OCI-LY1 (cell line): ENCODE data around the gene OFD1.

Source experiments
- EZH2 ChIP-seq: fragments of 200-600 bp; sonication (generic), shearing (Covaris generic); IDR thresholded peaks from 2 replicates; pipeline ENCODE4 v1.8.0; 2017; ENCODE audit warnings: borderline replicate concordance, mixed run types, mild to moderate bottlenecking, antibody characterized with exemption, low read length, moderate library complexity, mixed read lengths
- TF ChIP-seq, protein P1 (sequence below): fragments of 200-600 bp; sonication (generic), shearing (Covaris generic); IDR thresholded peaks from 2 replicates; pipeline ENCODE4 v1.5.1; 2017; ENCODE audit warnings: mild to moderate bottlenecking, antibody characterized with exemption, low read length, moderate library complexity, mixed read lengths

DNA sequence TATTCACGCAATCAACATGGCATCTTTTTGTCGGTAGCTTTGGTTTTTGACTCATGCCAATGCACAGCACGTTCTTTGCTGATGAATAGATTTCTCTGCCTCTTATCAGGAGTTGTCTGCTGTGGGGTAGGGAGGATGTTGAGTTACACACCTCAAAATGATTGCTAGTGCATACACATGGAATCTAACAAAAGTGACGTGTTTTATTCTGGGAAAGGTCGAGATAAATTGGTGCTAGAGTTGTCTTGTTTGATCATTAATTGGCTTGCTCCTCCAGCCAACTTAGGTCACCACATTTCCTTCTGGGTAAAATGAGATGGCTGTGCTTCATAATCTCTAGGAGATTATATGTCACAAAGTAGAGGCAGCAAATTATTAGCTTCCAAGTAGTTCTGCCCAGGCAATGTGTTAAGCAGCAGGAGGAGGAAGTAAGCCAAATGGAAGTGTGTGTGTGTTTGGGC is 41.7 kb upstream of the OFD1 start:
- TF ChIP-seq, protein P1, sequence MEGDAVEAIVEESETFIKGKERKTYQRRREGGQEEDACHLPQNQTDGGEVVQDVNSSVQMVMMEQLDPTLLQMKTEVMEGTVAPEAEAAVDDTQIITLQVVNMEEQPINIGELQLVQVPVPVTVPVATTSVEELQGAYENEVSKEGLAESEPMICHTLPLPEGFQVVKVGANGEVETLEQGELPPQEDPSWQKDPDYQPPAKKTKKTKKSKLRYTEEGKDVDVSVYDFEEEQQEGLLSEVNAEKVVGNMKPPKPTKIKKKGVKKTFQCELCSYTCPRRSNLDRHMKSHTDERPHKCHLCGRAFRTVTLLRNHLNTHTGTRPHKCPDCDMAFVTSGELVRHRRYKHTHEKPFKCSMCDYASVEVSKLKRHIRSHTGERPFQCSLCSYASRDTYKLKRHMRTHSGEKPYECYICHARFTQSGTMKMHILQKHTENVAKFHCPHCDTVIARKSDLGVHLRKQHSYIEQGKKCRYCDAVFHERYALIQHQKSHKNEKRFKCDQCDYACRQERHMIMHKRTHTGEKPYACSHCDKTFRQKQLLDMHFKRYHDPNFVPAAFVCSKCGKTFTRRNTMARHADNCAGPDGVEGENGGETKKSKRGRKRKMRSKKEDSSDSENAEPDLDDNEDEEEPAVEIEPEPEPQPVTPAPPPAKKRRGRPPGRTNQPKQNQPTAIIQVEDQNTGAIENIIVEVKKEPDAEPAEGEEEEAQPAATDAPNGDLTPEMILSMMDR, result no peak
- TF ChIP-seq EZH2, result no peak
